Measurements from ENCODE around the gene TMEM131. TPM values are rescaled to one million over a fixed set of nuclear protein-coding genes. Genes with fewer than 3 reads are reported as not detected.

Gene TMEM131
- total and polyA plus RNA-seq, 2 of the 8 experiments (the other 6 are each of a cell fraction or from before 2014, with no cell fraction given): 9.7 to 22.9 TPM

DNA sequence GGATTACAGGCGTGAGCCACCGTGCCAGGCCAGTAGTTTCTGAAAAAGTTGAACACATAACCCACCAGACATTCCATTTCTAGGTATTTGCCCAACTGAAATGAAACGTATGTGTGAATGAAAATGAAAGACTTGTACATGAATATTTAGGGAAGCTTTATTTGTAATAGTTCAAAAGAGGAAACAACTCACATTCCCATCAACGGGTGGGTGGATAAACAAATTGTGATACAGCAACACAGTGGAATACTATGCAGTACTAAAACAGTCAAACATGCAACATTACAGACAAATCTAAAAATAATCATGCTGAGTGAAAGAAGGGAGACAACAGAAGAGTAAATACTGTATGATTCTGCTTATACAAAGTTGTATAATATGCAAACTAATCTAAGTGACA lies 46.8 kb downstream of the TMEM131 start (continued):
- TF ChIP-seq TBP (IDR thresholded peaks at IDR 0.05; ENCODE audit: low read depth, low read length) (no peak), HDAC2 (IDR thresholded peaks at IDR 0.05; ENCODE audit: borderline replicate concordance in 1 of 2, low read depth in 2 of 2, low read length in 2 of 2) (no peak), EZH2 (IDR thresholded peaks at IDR 0.05; ENCODE audit: low read depth, low read length, severe bottlenecking) (no peak)

Measured in H1 (cell line).